BJ (cell line): ENCODE data around the gene MEIS3. TPM values are rescaled to one million over a fixed set of nuclear protein-coding genes. Genes with fewer than 3 reads are reported as not detected.

Experiments
- CTCF ChIA-PET: fragments of 350-600 bp; formaldehyde crosslinking; extraction: SDS; loops from one replicate; lab custom pipeline; 2021; ENCODE audit warnings: antibody characterized with exemption, inconsistent platforms; lab: Yijun Ruan, JAX
- POLR2A ChIA-PET: fragments of 300-600 bp; sonication (Branson Sonifier 250); formaldehyde crosslinking; extraction: SDS; loops from one replicate; lab custom pipeline; 2021; ENCODE audit warnings: antibody characterized with exemption; lab: Charles Lee
- DNase-seq: peaks from one replicate; pipeline ENCODE4 v3.0.0-alpha.2; 2011; ENCODE audit warnings: low read depth
- H3K27me3 ChIP-seq: 2 replicates; pipeline ENCODE4 v1.6.0; 2011; ENCODE audit warnings: low read length; ENCODE audit not compliant: control insufficient read depth, insufficient read depth
- H3K36me3 ChIP-seq: 2 replicates; pipeline ENCODE4 v1.5.1; 2011; ENCODE audit warnings: low read length; ENCODE audit not compliant: control insufficient read depth, insufficient read depth
- H3K4me3 ChIP-seq: 2 replicates; pipeline ENCODE4 v1.5.1; 2011; ENCODE audit warnings: low read depth, mild to moderate bottlenecking, control low read depth, low read length
- CTCF ChIP-seq: IDR thresholded peaks from 2 replicates; pipeline ENCODE4 v1.5.1; 2011; ENCODE audit warnings: low read depth, mild to moderate bottlenecking, control low read depth, inconsistent platforms, low read length, moderate library complexity; ENCODE audit not compliant: insufficient read depth
- polyA plus RNA-seq: library from polyadenylated mRNA; depleted of rRNA; stranded (reverse); fragments of >200 nt; gene quantifications from 2 replicates; pipeline ENCODE4 v1.2.3, GENCODE V29; 2011

The MEIS3 gene
- polyA plus RNA-seq, 1 experiment, result 51.3 TPM

GRCh38 chr19:47459477-47459876 lies 40.1 kb upstream of the MEIS3 start:
- H3K36me3 ChIP-seq, result no peaks in the 10 kb centered on the region
- CTCF ChIA-PET, result no interaction called here
- no peak overlapping the region for H3K4me3 ChIP-seq
- DNase-seq, result no peak
- POLR2A ChIA-PET, result no interaction called here
- peaks cover 35% of the 10 kb centered on the region for H3K27me3 ChIP-seq
- no peak for TF ChIP-seq CTCF

- POLR2A ChIA-PET, result no interaction called here
- no peak overlapping the region for H3K4me3 ChIP-seq
- H3K27me3 ChIP-seq, result peaks cover 35% of the 10 kb centered on the region
- DNase-seq, result no peak
- no peak for TF ChIP-seq CTCF
- H3K36me3 ChIP-seq, result no peaks in the 10 kb centered on the region
- CTCF ChIA-PET, result interaction anchor here (0.6 kb wide), 1 partner anchor 40 kb away, joined by 3 read pairs; the partner anchor contains the start of gene MEIS3
Measured at GRCh38 chr19:47458672-47459071, 39.3 kb upstream of the MEIS3 start.

GRCh38 chr19:47456721-47457474 lies 37.6 kb upstream of the MEIS3 start:
- POLR2A ChIA-PET, result no interaction called here
- DNase-seq, result no peak
- H3K36me3 ChIP-seq, result no peaks in the 10 kb centered on the region
- TF ChIP-seq CTCF, result no peak
- peaks cover 37% of the 10 kb centered on the region for H3K27me3 ChIP-seq
- CTCF ChIA-PET, result interaction anchor here (1.2 kb wide), 1 partner anchor 20 kb away, joined by 3 read pairs; no protein-coding TSS in a partner anchor
- H3K4me3 ChIP-seq, result no peak overlapping the region

GRCh38 chr19:47450478-47450877 lies 31.2 kb upstream of the MEIS3 start:
- no peak for DNase-seq
- POLR2A ChIA-PET, result no interaction called here
- H3K4me3 ChIP-seq, result no peak overlapping the region
- no peak for TF ChIP-seq CTCF
- H3K27me3 ChIP-seq, result peaks cover 38% of the 10 kb centered on the region
- H3K36me3 ChIP-seq, result no peaks in the 10 kb centered on the region
- CTCF ChIA-PET, result interaction anchor here (0.5 kb wide), 1 partner anchor 11 kb away, joined by 3 read pairs; no protein-coding TSS in a partner anchor

GRCh38 chr19:47448360-47448727 lies 29.0 kb upstream of the MEIS3 start:
- ChIA-PET CTCF (interaction anchor here (1.0 to 2.1 kb wide), 5 partner anchors 12 to 265 kb away, joined by 3 to 7 read pairs (median 3); partner anchors contain the start of gene KPTN), POLR2A (no interaction called here)
- Histone ChIP-seq H3K4me3 (no peak overlapping the region), H3K36me3 (no peaks in the 10 kb centered on the region), H3K27me3 (peaks cover 45% of the 10 kb centered on the region)
- DNase-seq, result no peak
- no peak for TF ChIP-seq CTCF
